Endothelial cell of umbilical vein (primary cell): ENCODE results near the gene DPF3. TPM values are rescaled to one million over a fixed set of nuclear protein-coding genes. Genes with fewer than 3 reads are reported as not detected.

Source experiments
- BruUV-seq: library from RNA; stranded (reverse); fragments of 400-500 nt; replicated peaks from 2 replicates; lab custom pipeline; 2021; lab: Mats Ljungman, UMichigan
- CTCF ChIA-PET: fragments of 300-600, 350-600 bp; sonication (Branson Sonifier 250); formaldehyde crosslinking; loops from one replicate; lab custom pipeline; 2021; ENCODE audit warnings: antibody characterized with exemption, inconsistent platforms; lab: Charles Lee
- POLR2A ChIA-PET: fragments of 300-600, 350-600 bp; sonication (Branson Sonifier 250); formaldehyde crosslinking; loops from one replicate; lab custom pipeline; 2021; ENCODE audit warnings: antibody characterized with exemption, inconsistent platforms; lab: Charles Lee
- DNase-seq: peaks from one replicate; pipeline ENCODE4 v3.0.0-alpha.2; 2011; ENCODE audit warnings: low read depth, low spot score
- FAIRE-seq: peaks from 2 replicates; lab custom pipeline; 2011; peaks lifted over from hg19 to GRCh38; lab: Jason Lieb, UNC
- H2AFZ ChIP-seq: 2 replicates; pipeline ENCODE4 v1.6.0; 2012; ENCODE audit warnings: low read depth, low read length, control low read depth, inconsistent platforms
- H3K27ac ChIP-seq: 2 replicates; pipeline ENCODE4 v1.5.1; 2011; ENCODE audit warnings: low read depth, mild to moderate bottlenecking, control low read depth, low read length, moderate library complexity; ENCODE audit not compliant: insufficient read depth
- H3K27me3 ChIP-seq, 2 experiments: 2 replicates each; pipeline versions ENCODE4 v1.6.0 to v1.6.1; 2011; ENCODE audit warnings: low read length in 2 of 2, mixed read lengths in 1 of 2; ENCODE audit not compliant: control insufficient read depth in 2 of 2, insufficient read depth in 2 of 2
- H3K36me3 ChIP-seq, 2 experiments: 2 replicates in 1 of 2; 3 replicates in 1 of 2; pipeline ENCODE4 v1.5.1; 2011; ENCODE audit warnings: low read length in 2 of 2, mild to moderate bottlenecking in 1 of 2, moderate library complexity in 1 of 2; ENCODE audit not compliant: control insufficient read depth in 2 of 2, insufficient read depth in 2 of 2; ENCODE audit errors: extremely low read depth in 1 of 2
- H3K4me1 ChIP-seq: 3 replicates; pipeline ENCODE4 v1.5.1; 2011; ENCODE audit warnings: mild to moderate bottlenecking, low read length; ENCODE audit not compliant: control insufficient read depth, insufficient read depth; ENCODE audit errors: extremely low read depth
- H3K4me2 ChIP-seq: 2 replicates; pipeline ENCODE4 v1.6.1; 2011; ENCODE audit warnings: low read length, control low read depth, mixed read lengths; ENCODE audit not compliant: insufficient read depth
- H3K4me3 ChIP-seq, 3 experiments: fragments of 200-600 bp in 1 of 3; sonication (generic), shearing (Covaris generic) in 1 of 3; replicated peaks in 1 of 3; 2 replicates each; pipeline ENCODE4 v1.5.1; 2011 to 2016; ENCODE audit warnings: control low read depth in 3 of 3, low read length in 3 of 3, mild to moderate bottlenecking in 2 of 3, inconsistent platforms in 1 of 3, low read depth in 1 of 3, moderate library complexity in 1 of 3; ENCODE audit not compliant: insufficient read depth in 1 of 3
- H3K79me2 ChIP-seq: 2 replicates; pipeline ENCODE4 v1.6.0; 2012; ENCODE audit warnings: low read length, inconsistent platforms; ENCODE audit not compliant: control insufficient read depth, insufficient read depth
- H3K9ac ChIP-seq: replicated peaks from 2 replicates; pipeline ENCODE3; 2011; ENCODE audit warnings: low read length, control low read depth; ENCODE audit not compliant: insufficient read depth; ENCODE audit errors: extremely low read depth
- H3K9me1 ChIP-seq: replicated peaks from 3 replicates; pipeline ENCODE4 v1.6.0; 2011; ENCODE audit warnings: mild to moderate bottlenecking, low read length; ENCODE audit not compliant: control insufficient read depth, insufficient read depth; ENCODE audit errors: extremely low read depth
- H3K9me3 ChIP-seq: replicated peaks from 2 replicates; pipeline ENCODE4 v1.5.1; 2012; ENCODE audit warnings: low read length, inconsistent platforms; ENCODE audit not compliant: control insufficient read depth, insufficient read depth
- H4K20me1 ChIP-seq: replicated peaks from 2 replicates; pipeline ENCODE3; 2011; ENCODE audit warnings: mild to moderate bottlenecking, low read length; ENCODE audit not compliant: control insufficient read depth, insufficient read depth; ENCODE audit errors: extremely low read depth
- CTCF ChIP-seq, 2 donors: IDR thresholded peaks; 1 replicate in 1 of 2; 2 replicates in 1 of 2; pipeline ENCODE4 v1.5.1; 2011; ENCODE audit warnings: low read length in 2 of 2, mild to moderate bottlenecking in 2 of 2, moderate library complexity in 2 of 2, control low read depth in 1 of 2, inconsistent platforms in 1 of 2, low read depth in 1 of 2; ENCODE audit not compliant: insufficient read depth in 1 of 2; ENCODE audit errors: extremely low read depth in 1 of 2
- EZH2 ChIP-seq: IDR thresholded peaks from 2 replicates; pipeline ENCODE4 v1.6.1; 2012; ENCODE audit warnings: borderline replicate concordance, low read depth, mild to moderate bottlenecking, moderate library complexity, low read length, inconsistent platforms; ENCODE audit not compliant: severe bottlenecking
- FOS ChIP-seq: IDR thresholded peaks from 2 replicates; pipeline ENCODE4 v1.6.1; 2011; ENCODE audit warnings: mild to moderate bottlenecking, low read length, moderate library complexity, borderline replicate concordance; ENCODE audit not compliant: insufficient read depth
- GATA2 ChIP-seq: IDR thresholded peaks from 2 replicates; pipeline ENCODE4 v1.7.0; 2011; ENCODE audit warnings: low read depth, mild to moderate bottlenecking, moderate library complexity, mixed read lengths, low read length; ENCODE audit not compliant: insufficient read length, insufficient read depth
- JUN ChIP-seq: IDR thresholded peaks from 2 replicates; pipeline ENCODE4 v1.6.1; 2011; ENCODE audit warnings: borderline replicate concordance, low read depth; ENCODE audit not compliant: insufficient read length, insufficient read depth
- MYC ChIP-seq: IDR thresholded peaks from one replicate; pipeline ENCODE4 v1.6.1; 2011; ENCODE audit warnings: mild to moderate bottlenecking, low read depth, low read length
- POLR2A ChIP-seq: IDR thresholded peaks from 2 replicates; pipeline ENCODE4 v1.6.1; 2012; ENCODE audit warnings: low read depth, mild to moderate bottlenecking, control low read depth, low read length
- POLR2AphosphoS5 ChIP-seq: IDR thresholded peaks from 2 replicates; pipeline ENCODE4 v1.6.1; 2012; ENCODE audit warnings: low read depth, mild to moderate bottlenecking, control low read depth, low read length, moderate library complexity; ENCODE audit not compliant: insufficient read depth
- dilution Hi-C: fragments of 300-500 bp; cut with MboI; formaldehyde crosslinking; loops from one replicate; pipeline ENCODE4 v1.15.0; 2019; ENCODE audit warnings: low sequenced_read_pairs; ENCODE audit not compliant: extremely low pct_ligation_motif_present
- intact Hi-C: fragments of 100-400 bp; cut with micrococcal nuclease; formaldehyde crosslinking; loops from one replicate; pipeline ENCODE4 v1.10.0; 2022
- polyA plus RNA-seq, 4 experiments: library from polyadenylated mRNA; depleted of rRNA in 3 of 4; stranded (reverse) in 3 of 4; unstranded in 1 of 4; fragments of >200 nt; gene quantifications; 2 replicates each; pipeline versions ENCODE4 v1.2.1 to v1.2.3, GENCODE V29; 2011 to 2012; ENCODE audit warnings: missing spikeins in 1 of 4
- total RNA-seq: library from RNA; stranded (reverse); gene quantifications from 2 replicates; pipeline ENCODE4 v1.2.3, GENCODE V29; 2021
- TF ChIP-seq, protein P1 (sequence below): IDR thresholded peaks from 2 replicates; pipeline ENCODE4 v1.6.1; 2011; ENCODE audit not compliant: insufficient read depth, insufficient read length

The DPF3 gene
- total and polyA plus RNA-seq, 2 donors (not counting 3 experiments of a cell fraction or from before 2014, with no cell fraction given) = 2.4 to 3.5 TPM

GRCh38 chr14:72775923-72776554 lies 117.9 kb downstream of the DPF3 start:
- intact Hi-C loops = no loop called here
- no peaks in the 10 kb centered on the region for H3K9me3 ChIP-seq
- no peak overlapping the region for H3K9ac ChIP-seq
- TF ChIP-seq EZH2 = no peak
- no peak for TF ChIP-seq MYC
- no peak for TF ChIP-seq FOS
- TF ChIP-seq POLR2A = no peak
- TF ChIP-seq POLR2AphosphoS5 = no peak
- DNase-seq (no peak), FAIRE-seq (no peak)
- no peaks in the 10 kb centered on the region for H3K27me3 ChIP-seq
- no peak overlapping the region for H2AFZ ChIP-seq
- ChIA-PET POLR2A (no interaction called here), CTCF (interaction anchor here (0.5 kb wide), 1 partner anchor 8 kb away, joined by 3 read pairs; no protein-coding TSS in a partner anchor)
- no TSS peak for BruUV-seq
- no peaks in the 10 kb centered on the region for H4K20me1 ChIP-seq
- dilution Hi-C loops = no loop called here
- no peaks in the 10 kb centered on the region for H3K4me1 ChIP-seq
- no peaks in the 10 kb centered on the region for H3K36me3 ChIP-seq
- H3K9me1 ChIP-seq = no peaks in the 10 kb centered on the region
- H3K4me3 ChIP-seq = no peak overlapping the region
- H3K79me2 ChIP-seq = no peaks in the 10 kb centered on the region
- no peak overlapping the region for H3K4me2 ChIP-seq
- H3K27ac ChIP-seq = no peak overlapping the region

GRCh38 chr14:72774894-72775620 lies 118.8 kb downstream of the DPF3 start:
- H3K4me2 ChIP-seq = no peak overlapping the region
- H3K9ac ChIP-seq = no peak overlapping the region
- H3K4me1 ChIP-seq = no peaks in the 10 kb centered on the region
- POLR2A ChIA-PET = no interaction called here
- H3K9me3 ChIP-seq = no peaks in the 10 kb centered on the region
- H3K27me3 ChIP-seq = no peaks in the 10 kb centered on the region
- intact Hi-C loops (no loop called here), dilution Hi-C loops (no loop called here)
- no peak for DNase-seq
- no peak overlapping the region for H2AFZ ChIP-seq
- no peak overlapping the region for H3K27ac ChIP-seq
- H3K9me1 ChIP-seq = no peaks in the 10 kb centered on the region
- CTCF ChIA-PET = interaction anchor here (1.1 kb wide), 1 partner anchor 261 kb away, joined by 4 read pairs; no protein-coding TSS in a partner anchor
- no peaks in the 10 kb centered on the region for H3K36me3 ChIP-seq
- no peak for FAIRE-seq
- no peak for TF ChIP-seq POLR2A
- TF ChIP-seq MYC = no peak
- TF ChIP-seq EZH2 = no peak
- TF ChIP-seq, protein P1, sequence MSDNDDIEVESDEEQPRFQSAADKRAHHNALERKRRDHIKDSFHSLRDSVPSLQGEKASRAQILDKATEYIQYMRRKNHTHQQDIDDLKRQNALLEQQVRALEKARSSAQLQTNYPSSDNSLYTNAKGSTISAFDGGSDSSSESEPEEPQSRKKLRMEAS = no peak
- TF ChIP-seq JUN = no peak
- TF ChIP-seq GATA2 = no peak
- TF ChIP-seq CTCF (IDR thresholded peaks at IDR 0.05; ENCODE audit: extremely low read depth in 1 of 2, insufficient read depth in 1 of 2, low read depth in 1 of 2, low read length in 2 of 2) = no peak
- no peak for TF ChIP-seq POLR2AphosphoS5
- no peak for TF ChIP-seq FOS
- no peak overlapping the region for H3K4me3 ChIP-seq
- no TSS peak for BruUV-seq
- H3K79me2 ChIP-seq = no peaks in the 10 kb centered on the region
- H4K20me1 ChIP-seq = no peaks in the 10 kb centered on the region
